ENCODE results near the gene SOCS3.
A peak's percentile ranks its signal among the peaks of the same experiment; 100 is the strongest.

The SOCS3 gene

GRCh38 chr17:78362232-78362631 lies 2.4 kb upstream of the SOCS3 start:
- TF ChIP-seq CTBP1 (IDR thresholded peaks at IDR 0.05; ENCODE audit: borderline replicate concordance) (no peak), SUZ12 (IDR thresholded peaks at IDR 0.05) (no peak)
- ChIA-PET CTCF (interaction anchor here (0.6 kb wide), 2 partner anchors 50 to 74 kb away, joined by 3 to 7 read pairs; no protein-coding TSS in a partner anchor), POLR2A (no interaction called here)
- DNase-seq (ENCODE audit: extremely low spot score): no peak

- CTCF ChIA-PET: interaction anchor here (0.9 to 1.9 kb wide), 11 partner anchors 12 to 73 kb away, joined by 3 to 8 read pairs (median 5); no protein-coding TSS in a partner anchor
- DNase-seq (ENCODE audit: extremely low spot score): no peak
- POLR2A ChIA-PET: interaction anchor here (1.0 to 1.6 kb wide), 2 partner anchors 9 to 17 kb away, joined by 4 to 6 read pairs; partner anchors contain the start of gene PGS1
- TF ChIP-seq FOXM1 (IDR thresholded peaks at IDR 0.05; ENCODE audit: borderline replicate concordance) (no peak), ARNT (IDR thresholded peaks at IDR 0.05) (no peak), ELF4 (IDR thresholded peaks at IDR 0.05) (no peak), SP1 (IDR thresholded peaks at IDR 0.05) (no peak)
Observed at GRCh38 chr17:78361225-78361701, 1.4 kb upstream of the SOCS3 start.

- TF ChIP-seq ZNF384 (IDR thresholded peaks at IDR 0.05): no peak
- TF ChIP-seq NFRKB (IDR thresholded peaks at IDR 0.05): no peak
- no peak for TF ChIP-seq SUZ12 (IDR thresholded peaks at IDR 0.05)
- no peak for TF ChIP-seq FOXK2 (IDR thresholded peaks at IDR 0.05)
- TF ChIP-seq FOXM1 (IDR thresholded peaks at IDR 0.05; ENCODE audit: borderline replicate concordance): no peak
- no peak for TF ChIP-seq TARDBP (IDR thresholded peaks at IDR 0.05)
- TF ChIP-seq BHLHE40 (IDR thresholded peaks at IDR 0.05; ENCODE audit: borderline replicate concordance): no peak
- no peak for TF ChIP-seq LEF1 (IDR thresholded peaks at IDR 0.05; ENCODE audit: borderline replicate concordance)
- no peak for TF ChIP-seq FOXA1 (IDR thresholded peaks at IDR 0.05)
- no peak for TF ChIP-seq PKNOX1 (IDR thresholded peaks at IDR 0.05)
- TF ChIP-seq L3MBTL2 (conservative IDR thresholded peaks at IDR 0.05): no peak; the same call in 1 of the 2 replicates
- no peak for TF ChIP-seq ELF4 (IDR thresholded peaks at IDR 0.05)
- no peak for TF ChIP-seq HDGF (IDR thresholded peaks at IDR 0.05; ENCODE audit: borderline replicate concordance)
- TF ChIP-seq ARNT (IDR thresholded peaks at IDR 0.05): no peak
- TF ChIP-seq CTBP1 (IDR thresholded peaks at IDR 0.05; ENCODE audit: borderline replicate concordance): no peak
- TF ChIP-seq SP1 (IDR thresholded peaks at IDR 0.05): no peak
- ChIA-PET POLR2A (interaction anchor here (1.0 to 1.6 kb wide), 2 partner anchors 9 to 18 kb away, joined by 4 to 6 read pairs; partner anchors contain the start of gene PGS1), CTCF (interaction anchor here (0.5 to 1.9 kb wide), 13 partner anchors 12 to 72 kb away, joined by 3 to 8 read pairs (median 4); no protein-coding TSS in a partner anchor)
- DNase-seq (ENCODE audit: extremely low spot score): peak; percentile 96
Observed at GRCh38 chr17:78360371-78361224, 721 bp upstream of the SOCS3 start.

- TF ChIP-seq FOXK2 (IDR thresholded peaks at IDR 0.05) (no peak), LEF1 (IDR thresholded peaks at IDR 0.05; ENCODE audit: borderline replicate concordance) (0 out of 2 replicates have a peak, but pooled peaks have one; percentile 31)
- no peak for DNase-seq (ENCODE audit: extremely low spot score)
- CTCF ChIA-PET: interaction anchor here (1.9 kb wide), 1 partner anchor 25 kb away, joined by 6 read pairs; no protein-coding TSS in a partner anchor
- POLR2A ChIA-PET: no interaction called here
Observed at GRCh38 chr17:78359321-78359996, 418 bp downstream of the SOCS3 start.

- TF ChIP-seq PKNOX1 (IDR thresholded peaks at IDR 0.05): no peak
- no peak for TF ChIP-seq ELF4 (IDR thresholded peaks at IDR 0.05)
- TF ChIP-seq LEF1 (IDR thresholded peaks at IDR 0.05; ENCODE audit: borderline replicate concordance): no peak
- TF ChIP-seq CTBP1 (IDR thresholded peaks at IDR 0.05; ENCODE audit: borderline replicate concordance): no peak
- TF ChIP-seq HDGF (IDR thresholded peaks at IDR 0.05; ENCODE audit: borderline replicate concordance): no peak
- TF ChIP-seq FOXA1 (IDR thresholded peaks at IDR 0.05): no peak
- TF ChIP-seq ARNT (IDR thresholded peaks at IDR 0.05): no peak
- TF ChIP-seq BHLHE40 (IDR thresholded peaks at IDR 0.05; ENCODE audit: borderline replicate concordance): no peak
- no peak for TF ChIP-seq ZNF384 (IDR thresholded peaks at IDR 0.05)
- TF ChIP-seq SP1 (IDR thresholded peaks at IDR 0.05): no peak
- TF ChIP-seq L3MBTL2 (conservative IDR thresholded peaks at IDR 0.05): no peak
- no peak for TF ChIP-seq FOXM1 (IDR thresholded peaks at IDR 0.05; ENCODE audit: borderline replicate concordance)
- TF ChIP-seq TARDBP (IDR thresholded peaks at IDR 0.05): no peak
- TF ChIP-seq NFRKB (IDR thresholded peaks at IDR 0.05): no peak
- no peak for TF ChIP-seq SUZ12 (IDR thresholded peaks at IDR 0.05)
- CTCF ChIA-PET: no interaction called here
- POLR2A ChIA-PET: interaction anchor here (1.3 kb wide), 1 partner anchor 14 kb away, joined by 3 read pairs; no protein-coding TSS in a partner anchor
- no peak for DNase-seq (ENCODE audit: extremely low spot score)
Observed at GRCh38 chr17:78358538-78359320, 1.1 kb downstream of the SOCS3 start.
